LNCAP (cell line): ENCODE measurements around the gene RAP1GAP.

Experiments
- CTCF ChIP-seq: fragments of 450-650 bp; IDR thresholded peaks from 2 replicates; pipeline ENCODE4 v1.5.1; 2017; ENCODE audit warnings: mild to moderate bottlenecking

The RAP1GAP gene

GRCh38 chr1:21610027-21610426 lies 59.1 kb downstream of the RAP1GAP start:
- TF ChIP-seq CTCF = no peak

- TF ChIP-seq CTCF = no peak
These were observed 60.4 kb downstream of the RAP1GAP start for GRCh38 chr1:21608798-21609197.

- no peak for TF ChIP-seq CTCF
These were observed 61.3 kb downstream of the RAP1GAP start for GRCh38 chr1:21607549-21608529.

- no peak for TF ChIP-seq CTCF
These were observed 63.0 kb downstream of the RAP1GAP start for GRCh38 chr1:21605964-21606705.

GRCh38 chr1:21605012-21605715 lies 64.0 kb downstream of the RAP1GAP start:
- TF ChIP-seq CTCF = no peak

GRCh38 chr1:21604208-21604957 lies 64.8 kb downstream of the RAP1GAP start:
- TF ChIP-seq CTCF = no peak
